Daoy (cell line): ENCODE data around the gene STATH. TPM values are rescaled to one million over a fixed set of nuclear protein-coding genes. Genes with fewer than 3 reads are reported as not detected.
"Not testable (repeated sequence)": the region's sequence is repeated elsewhere in the genome, so short reads cannot be mapped to it uniquely, and the experiment has no call there.

ENCODE experiments used
- DNase-seq: peaks from one replicate; pipeline ENCODE4 v3.0.0-alpha.2; 2015; ENCODE audit warnings: low read depth
- total RNA-seq: library from RNA; depleted of rRNA; stranded (reverse); fragments of >200 nt; shearing (Covaris generic); gene quantifications from 2 replicates; pipeline ENCODE4 v1.2.3, GENCODE V29; 2014; rRNA removed

The STATH gene
- total RNA-seq = not detected in 2 replicates

GRCh38 chr4:69995526-69996016 is at the start of gene STATH:
Gene STATH (plus strand): TSS chr4:69995966. CDS start chr4:69998438, 2,472 bp downstream.
- DNase-seq = no peak

- no peak for DNase-seq
These were observed 44.2 kb upstream of the STATH start for GRCh38 chr4:69951602-69952001.

GRCh38 chr4:69957209-69957608 is 38.6 kb upstream of the STATH start:
- no peak for DNase-seq

GRCh38 chr4:69965628-69966027 is 30.1 kb upstream of the STATH start, which contains the start of gene CSN2:
Gene CSN2 (minus strand): TSS chr4:69965728. CDS start chr4:69960995, 4,733 bp downstream.
- no peak for DNase-seq

GRCh38 chr4:69970071-69970470 is 25.7 kb upstream of the STATH start:
- DNase-seq = no peak

GRCh38 chr4:69974631-69975030 is 21.1 kb upstream of the STATH start:
- no peak for DNase-seq

- no peak for DNase-seq
These were observed 18.2 kb upstream of the STATH start for GRCh38 chr4:69977582-69977981.

GRCh38 chr4:69984030-69984443 is 11.7 kb upstream of the STATH start:
- no peak for DNase-seq

GRCh38 chr4:69986663-69987062 is 9.1 kb upstream of the STATH start:
- DNase-seq = no peak

- DNase-seq = no peak
These were observed 4.8 kb upstream of the STATH start for GRCh38 chr4:69991016-69991415.

- no peak for DNase-seq
These were observed 984 bp upstream of the STATH start for GRCh38 chr4:69994782-69995181.

- no peak for DNase-seq
These were observed 3.7 kb downstream of the STATH start for GRCh38 chr4:69999420-69999819.

- DNase-seq = no peak
These were observed 4.9 kb downstream of the STATH start for GRCh38 chr4:70000711-70001110.

GRCh38 chr4:70002507-70002906 is 6.7 kb downstream of the STATH start:
- DNase-seq = no peak

GRCh38 chr4:70008771-70009170 is 13.0 kb downstream of the STATH start:
- DNase-seq = no peak

- not testable (repeated sequence) for DNase-seq
These were observed 23.2 kb downstream of the STATH start for GRCh38 chr4:70019006-70019405.

- no peak for DNase-seq
These were observed 27.5 kb downstream of the STATH start for GRCh38 chr4:70023218-70023617.

- no peak for DNase-seq
These were observed 31.2 kb downstream of the STATH start for GRCh38 chr4:70027011-70027410.

- DNase-seq = not testable (repeated sequence)
These were observed 32.4 kb downstream of the STATH start, which contains the start of gene HTN3 for GRCh38 chr4:70028159-70028558. Gene HTN3 (plus strand): TSS chr4:70028459. CDS start chr4:70030741, 2,282 bp downstream.

GRCh38 chr4:70037559-70037958 is 41.8 kb downstream of the STATH start:
- not testable (repeated sequence) for DNase-seq

GRCh38 chr4:70039928-70040327 is 44.2 kb downstream of the STATH start:
- DNase-seq = not testable (repeated sequence)

GRCh38 chr4:70041652-70042286 is 46.0 kb downstream of the STATH start:
- no peak for DNase-seq

- not testable (repeated sequence) for DNase-seq
These were observed 54.4 kb downstream of the STATH start, which contains the start of gene HTN1 for GRCh38 chr4:70050138-70050537. Gene HTN1 (plus strand): TSS chr4:70050438. CDS start chr4:70053077, 2,639 bp downstream.
